HFF-Myc (cell line): ENCODE data around the gene UCP3.

Experiments
- DNase-seq: peaks from one replicate; pipeline ENCODE4 v3.0.0-alpha.2; 2011; ENCODE audit warnings: low read depth; ENCODE audit errors: extremely low read depth
- H3K4me3 ChIP-seq: replicated peaks from 2 replicates; pipeline ENCODE4 v1.5.1; 2011; ENCODE audit warnings: low read depth, mild to moderate bottlenecking, control low read depth, low read length
- TF ChIP-seq, protein P1 (sequence below): IDR thresholded peaks from 2 replicates; pipeline ENCODE4 v1.5.1; 2012; ENCODE audit warnings: mild to moderate bottlenecking, low read depth, low read length, control low read depth; ENCODE audit errors: missing control alignments

UCP3 gene

DNA sequence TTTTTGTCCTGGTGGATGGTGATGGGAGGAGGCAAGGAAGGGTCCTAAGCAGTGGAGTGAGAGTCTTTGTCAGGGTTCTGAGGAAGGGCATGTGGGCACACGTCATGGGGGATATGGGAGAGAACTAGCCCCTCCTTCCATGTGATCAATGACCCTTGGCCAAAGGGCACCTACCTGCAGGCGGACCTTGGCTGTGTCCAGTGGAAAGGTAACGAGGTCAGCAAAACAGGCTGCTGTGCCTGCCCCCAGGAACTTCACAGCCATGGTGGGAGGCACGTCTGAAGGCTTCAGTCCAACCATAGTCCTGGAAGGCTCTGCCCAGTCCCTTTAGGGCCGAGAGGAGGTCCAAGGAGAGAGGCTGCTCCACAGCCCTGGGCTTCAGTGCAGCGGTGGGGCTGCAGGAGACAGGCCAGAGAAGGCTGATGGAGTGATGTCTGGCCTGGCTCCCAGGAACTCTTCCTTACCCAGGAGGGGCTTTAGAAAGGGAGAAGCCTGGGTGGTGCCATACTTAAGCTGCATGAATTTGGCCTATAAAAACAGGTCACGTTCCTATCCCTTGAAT, 2.1 kb downstream of the UCP3 start:
- H3K4me3 ChIP-seq: no peak overlapping the region
- TF ChIP-seq, protein P1, sequence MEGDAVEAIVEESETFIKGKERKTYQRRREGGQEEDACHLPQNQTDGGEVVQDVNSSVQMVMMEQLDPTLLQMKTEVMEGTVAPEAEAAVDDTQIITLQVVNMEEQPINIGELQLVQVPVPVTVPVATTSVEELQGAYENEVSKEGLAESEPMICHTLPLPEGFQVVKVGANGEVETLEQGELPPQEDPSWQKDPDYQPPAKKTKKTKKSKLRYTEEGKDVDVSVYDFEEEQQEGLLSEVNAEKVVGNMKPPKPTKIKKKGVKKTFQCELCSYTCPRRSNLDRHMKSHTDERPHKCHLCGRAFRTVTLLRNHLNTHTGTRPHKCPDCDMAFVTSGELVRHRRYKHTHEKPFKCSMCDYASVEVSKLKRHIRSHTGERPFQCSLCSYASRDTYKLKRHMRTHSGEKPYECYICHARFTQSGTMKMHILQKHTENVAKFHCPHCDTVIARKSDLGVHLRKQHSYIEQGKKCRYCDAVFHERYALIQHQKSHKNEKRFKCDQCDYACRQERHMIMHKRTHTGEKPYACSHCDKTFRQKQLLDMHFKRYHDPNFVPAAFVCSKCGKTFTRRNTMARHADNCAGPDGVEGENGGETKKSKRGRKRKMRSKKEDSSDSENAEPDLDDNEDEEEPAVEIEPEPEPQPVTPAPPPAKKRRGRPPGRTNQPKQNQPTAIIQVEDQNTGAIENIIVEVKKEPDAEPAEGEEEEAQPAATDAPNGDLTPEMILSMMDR: no peak
- DNase-seq: no peak

DNA sequence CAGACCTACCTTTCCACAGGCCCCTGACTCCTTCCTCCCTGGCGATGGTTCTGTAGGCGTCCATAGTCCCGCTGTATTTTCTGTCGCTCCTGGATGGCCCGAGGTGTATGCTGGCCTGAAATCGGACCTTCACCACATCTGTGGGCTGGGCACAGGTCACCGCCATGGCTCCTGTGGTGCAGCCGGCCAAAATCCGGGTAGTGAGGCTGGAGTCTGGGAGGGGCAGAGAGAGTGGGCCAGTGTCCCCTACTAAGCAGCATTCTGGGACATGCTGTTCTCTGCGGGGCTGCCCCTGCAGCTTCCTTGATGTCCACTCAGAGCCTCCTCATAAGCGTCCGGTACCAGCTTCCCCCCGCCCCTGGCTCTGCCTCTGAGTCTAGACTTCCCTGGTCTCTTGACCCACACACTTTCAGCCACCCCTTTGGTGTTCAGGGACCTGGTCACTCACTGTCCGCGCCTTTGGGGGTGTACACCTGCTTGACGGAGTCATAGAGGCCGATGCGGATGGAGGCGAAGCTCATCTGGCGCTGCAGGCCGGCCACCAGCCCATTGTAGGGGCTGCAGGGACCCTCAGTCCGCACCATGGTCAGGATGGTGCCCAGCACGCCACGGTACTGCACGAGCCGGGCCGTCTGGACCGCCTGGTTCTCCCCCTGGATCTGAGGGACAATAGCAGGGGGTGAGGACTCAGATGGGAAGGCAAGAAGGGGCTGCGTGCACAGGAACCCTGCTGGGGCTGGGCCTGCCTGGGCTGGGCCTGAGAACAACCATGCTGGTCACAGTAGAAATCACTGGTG, 3.0 kb downstream of the UCP3 start:
- no peak overlapping the region for H3K4me3 ChIP-seq
- no peak for DNase-seq
- TF ChIP-seq, protein P1: no peak

DNA sequence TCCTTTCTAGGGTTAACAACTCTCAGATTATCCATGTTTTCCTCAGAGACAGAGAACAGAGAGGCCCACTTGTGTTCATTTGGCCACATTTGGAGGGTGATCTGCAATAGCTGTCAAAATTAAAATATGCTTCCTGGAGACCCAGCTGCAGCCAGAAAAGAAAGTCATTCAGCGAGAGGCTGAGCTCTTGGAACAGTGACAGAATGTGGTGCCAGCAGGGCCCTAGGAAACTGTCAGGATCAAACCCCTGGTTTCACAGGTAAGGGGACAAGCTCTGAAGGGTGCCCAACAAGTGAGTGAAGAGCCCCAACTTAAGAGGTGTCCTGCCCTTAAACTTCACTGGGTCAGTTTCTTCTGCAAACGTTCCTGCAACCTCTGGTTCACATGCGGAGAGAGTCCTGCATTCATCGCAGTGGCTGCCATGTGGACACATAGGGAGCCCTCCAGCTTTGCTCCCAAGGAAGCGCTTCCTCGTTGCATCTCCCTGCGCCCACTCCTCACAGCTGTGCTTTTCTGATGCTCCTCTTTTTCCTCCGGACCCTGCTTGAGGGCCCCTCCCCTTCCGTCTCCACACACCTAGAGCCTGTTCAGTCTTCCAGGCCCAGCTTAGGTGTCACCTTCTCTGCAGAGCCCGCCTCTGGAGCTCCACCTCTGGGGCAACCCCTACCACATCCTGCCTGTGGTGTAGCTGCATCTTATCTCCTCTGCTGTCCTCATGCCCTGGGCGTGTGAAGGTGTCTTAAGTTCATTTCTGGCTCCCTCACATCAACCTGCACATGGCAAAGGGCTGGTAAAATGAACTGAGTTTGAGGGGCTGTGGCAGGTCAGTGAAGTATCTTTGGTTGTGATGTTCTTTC, 3.9 kb downstream of the UCP3 start:
- no peak overlapping the region for H3K4me3 ChIP-seq
- TF ChIP-seq, protein P1: no peak
- no peak for DNase-seq

DNA sequence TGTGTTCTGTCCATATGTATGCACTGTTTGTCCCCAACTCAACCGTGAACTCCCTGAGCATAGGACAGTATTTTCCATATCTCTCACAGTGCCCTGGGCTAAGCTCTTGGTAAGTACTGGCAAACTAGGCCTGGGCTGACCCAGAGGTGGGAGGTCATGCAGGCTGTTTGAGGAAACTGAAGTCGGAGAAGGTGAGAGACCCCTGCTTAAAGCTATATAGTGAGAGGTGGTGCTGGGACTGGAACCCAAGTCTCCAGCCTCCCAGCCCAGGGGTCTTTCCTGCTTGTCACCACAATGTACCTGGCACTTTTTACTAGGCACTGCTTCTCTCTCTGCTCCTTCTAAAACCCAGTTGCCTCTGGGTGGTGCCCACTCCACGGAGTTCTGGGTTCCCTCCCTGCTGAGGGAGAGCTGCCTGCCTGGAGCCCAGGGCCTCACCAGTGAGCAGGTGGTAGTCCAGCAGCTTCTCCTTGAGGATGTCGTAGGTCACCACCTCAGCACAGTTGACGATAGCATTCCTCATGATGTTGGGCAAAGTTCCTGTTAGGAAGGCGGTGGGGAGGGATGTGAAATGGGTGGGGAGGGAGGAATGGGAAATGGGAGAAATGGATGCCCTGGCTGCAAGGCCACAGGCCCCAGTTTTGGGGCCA, 4.7 kb downstream of the UCP3 start:
- no peak overlapping the region for H3K4me3 ChIP-seq
- no peak for DNase-seq
- TF ChIP-seq, protein P1: no peak

DNA sequence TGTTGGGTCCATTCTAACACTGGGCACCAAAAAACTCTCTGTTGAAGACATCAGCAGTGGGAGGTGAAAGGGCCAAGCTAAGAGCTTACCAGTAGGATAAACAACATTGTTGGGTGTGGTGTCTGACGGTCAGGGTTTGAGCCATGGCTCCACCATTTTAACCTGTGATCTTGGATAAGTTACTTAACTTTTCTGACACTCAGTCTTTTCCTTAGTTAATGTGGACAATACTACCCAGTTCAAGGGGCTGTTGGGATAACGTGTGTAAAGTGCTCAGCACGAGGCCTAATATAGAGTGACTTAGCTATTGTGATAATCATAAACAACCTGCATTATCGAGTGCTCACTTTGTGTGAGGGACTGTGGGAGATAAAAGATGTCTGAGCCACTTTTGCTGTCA, 6.1 kb downstream of the UCP3 start:
- no peak overlapping the region for H3K4me3 ChIP-seq
- TF ChIP-seq, protein P1: no peak
- DNase-seq: no peak

DNA sequence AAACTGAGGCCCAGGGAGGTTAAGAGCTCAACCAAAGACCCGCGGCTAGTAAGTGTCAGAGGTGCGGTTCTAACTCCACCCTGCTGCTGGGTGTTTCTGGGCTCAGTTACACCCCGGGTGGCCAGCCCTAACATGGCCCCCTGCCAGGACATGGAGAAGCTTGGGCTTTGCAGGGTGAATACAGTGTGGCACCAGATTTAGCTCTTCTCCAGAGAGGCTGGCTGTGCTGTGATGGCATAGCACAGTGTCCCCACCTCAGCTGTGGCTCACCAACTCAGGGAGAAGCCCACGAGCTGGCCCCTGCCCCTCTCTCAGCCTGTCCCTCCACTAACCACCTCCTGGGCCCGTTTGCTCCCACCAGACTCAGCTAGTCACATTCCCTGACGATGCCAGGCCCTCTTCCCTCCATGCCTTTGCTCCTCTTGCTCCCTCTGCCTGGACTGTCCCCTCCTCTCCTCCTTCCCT, 7.0 kb downstream of the UCP3 start:
- DNase-seq: no peak
- TF ChIP-seq, protein P1: no peak
- H3K4me3 ChIP-seq: no peak overlapping the region
